Right lobe of liver (tissue), 4 donors: ENCODE results near the gene AGFG2.
"Not testable (repeated sequence)": the region's sequence is repeated elsewhere in the genome, so short reads cannot be mapped to it uniquely, and the experiment has no call there.

Experiments used
- CTCF ChIP-seq, 4 donors: fragments of 200-600 bp in 3 of 4; fragments of 450-650 bp in 1 of 4; IDR thresholded peaks; one replicate each; pipeline versions ENCODE4 v1.5.1 to v1.8.0; 2016 to 2022; ENCODE audit warnings: antibody characterized with exemption in 4 of 4, mild to moderate bottlenecking in 2 of 4
- POLR2A ChIP-seq: fragments of 450-650 bp; IDR thresholded peaks from one replicate; pipeline ENCODE4 v1.6.1; 2017; ENCODE audit warnings: antibody characterized with exemption, mild to moderate bottlenecking
- donor health status: DM: no; HTN: no; CAD: no.
- donor health status: DM: no; HTN: no; CAD: no.
- donor health status: DM: no; HTN: yes; CAD: no.

- TF ChIP-seq CTCF (IDR thresholded peaks at IDR 0.05); POLR2A: not testable (repeated sequence)
Observed at GRCh38 chr7:100521909-100522593, 17.0 kb upstream of the AGFG2 start.
